K562 (cell line): ENCODE data around the gene GABPB2. TPM values are rescaled to one million over a fixed set of nuclear protein-coding genes. Genes with fewer than 3 reads are reported as not detected.

Experiments
- BACH1 ChIP-seq: fragments of 200-800 bp; sonication (Bioruptor generic); IDR thresholded peaks from 2 replicates; pipeline ENCODE4 v1.6.1; 2016; ENCODE audit warnings: missing genetic modification characterization, missing compliant biosample characterization
- BCL6 ChIP-seq: fragments of 250-450 bp; sonication (Bioruptor Pico); IDR thresholded peaks from 2 replicates; pipeline ENCODE4 v1.4.0; 2020
- BRD4 ChIP-seq: fragments of 200-600 bp; sonication (generic); IDR thresholded peaks from 2 replicates; pipeline ENCODE4 v1.6.1; 2017; ENCODE audit warnings: inconsistent platforms
- BRD9 ChIP-seq: fragments of 450-650 bp; IDR thresholded peaks from 2 replicates; pipeline ENCODE4 v1.6.1; 2018; ENCODE audit warnings: low read depth; ENCODE audit not compliant: partially characterized antibody
- CHD2 ChIP-seq: IDR thresholded peaks from 2 replicates; pipeline ENCODE4 v1.6.1; 2011; ENCODE audit warnings: low read depth, low read length
- CXXC5 ChIP-seq: fragments of 250-450 bp; sonication (Bioruptor Pico); IDR thresholded peaks from 2 replicates; pipeline ENCODE4 v1.8.0; 2022; ENCODE audit warnings: inconsistent platforms, mild to moderate bottlenecking, moderate library complexity
- ETS1 ChIP-seq: conservative IDR thresholded peaks from 2 replicates; pipeline ENCODE4 v1.6.1; 2011; ENCODE audit warnings: low read depth, mild to moderate bottlenecking, low read length; ENCODE audit not compliant: control insufficient read depth
- FOXM1 ChIP-seq, 2 experiments: fragments of 450-650 bp in 1 of 2; sonication (generic) in 1 of 2; formaldehyde crosslinking in 1 of 2; IDR thresholded peaks; 2 replicates each; pipeline versions ENCODE4 v1.6.1 to v1.9.0; 2017 to 2022; ENCODE audit warnings: low read depth in 2 of 2, mild to moderate bottlenecking in 2 of 2, missing genetic modification reagents in 1 of 2, moderate library complexity in 1 of 2
- GTF2A2 ChIP-seq: IDR thresholded peaks from 2 replicates; pipeline ENCODE4 v1.6.1; 2016; ENCODE audit warnings: mild to moderate bottlenecking, missing genetic modification characterization, missing compliant biosample characterization
- HMGN3 ChIP-seq: IDR thresholded peaks from 2 replicates; pipeline ENCODE4 v1.6.1; 2011; ENCODE audit warnings: borderline replicate concordance, low read depth, mild to moderate bottlenecking, mixed read lengths, low read length; ENCODE audit not compliant: insufficient read length; ENCODE audit errors: extremely low read depth
- MAFF ChIP-seq: IDR thresholded peaks from 2 replicates; pipeline ENCODE4 v1.6.1; 2012; ENCODE audit warnings: low read length, improper control_type of control experiment
- PATZ1 ChIP-seq: fragments of 250-450 bp; sonication (Bioruptor Pico); IDR thresholded peaks from 2 replicates; pipeline ENCODE4 v1.5.0; 2020; ENCODE audit warnings: mild to moderate bottlenecking, borderline replicate concordance
- PURB ChIP-seq: sonication (generic); formaldehyde crosslinking; IDR thresholded peaks from 2 replicates; pipeline ENCODE4 v1.9.0; 2021; ENCODE audit warnings: low read depth, mild to moderate bottlenecking, missing genetic modification reagents
- RB1 ChIP-seq: fragments of 450-650 bp; IDR thresholded peaks from 2 replicates; pipeline ENCODE4 v1.6.1; 2017; ENCODE audit warnings: low read depth, mild to moderate bottlenecking
- SAFB2 ChIP-seq: fragments of 200-400 bp; formaldehyde crosslinking; IDR thresholded peaks from 2 replicates; pipeline ENCODE4 v1.6.1; 2018; ENCODE audit warnings: borderline replicate concordance, low read length, low read depth, moderate library complexity; ENCODE audit not compliant: severe bottlenecking
- SETDB1 ChIP-seq: IDR thresholded peaks from one replicate; pipeline ENCODE4 v1.6.1; 2012; ENCODE audit warnings: low read length, control low read depth, inconsistent platforms
- SMARCA4 ChIP-seq: fragments of 450-650 bp; IDR thresholded peaks from 2 replicates; pipeline ENCODE4 v1.6.1; 2016
- TCF15 ChIP-seq: fragments of 250-450 bp; sonication (Bioruptor Pico); IDR thresholded peaks from 2 replicates; pipeline ENCODE4 v1.8.0; 2022; ENCODE audit warnings: moderate library complexity, mild to moderate bottlenecking, inconsistent platforms
- ZBTB17 ChIP-seq: fragments of 450-650 bp; formaldehyde crosslinking; IDR thresholded peaks from 2 replicates; pipeline ENCODE4 v1.4.0; 2020; ENCODE audit warnings: mild to moderate bottlenecking
- ZBTB7A ChIP-seq: IDR thresholded peaks from 2 replicates; pipeline ENCODE4 v1.6.1; 2011; ENCODE audit warnings: low read depth, mild to moderate bottlenecking, low read length, moderate library complexity, borderline replicate concordance; ENCODE audit not compliant: control insufficient read depth
- ZNF232 ChIP-seq: sonication (generic); formaldehyde crosslinking; IDR thresholded peaks from 2 replicates; pipeline ENCODE4 v1.8.0; 2022; ENCODE audit warnings: mild to moderate bottlenecking, missing genetic modification reagents
- ZNF274 ChIP-seq: IDR thresholded peaks from 2 replicates; pipeline ENCODE4 v1.6.1; 2011; ENCODE audit warnings: low read depth, mild to moderate bottlenecking, low read length, moderate library complexity, borderline replicate concordance
- ZNF277 ChIP-seq: fragments of 250-450 bp; sonication (Bioruptor Pico); IDR thresholded peaks from 2 replicates; pipeline ENCODE4 v1.8.0; 2022; ENCODE audit warnings: inconsistent platforms, mild to moderate bottlenecking, moderate library complexity, borderline replicate concordance
- ZNF408 ChIP-seq: fragments of 250-450 bp; sonication (Bioruptor Pico); IDR thresholded peaks from 2 replicates; pipeline ENCODE4 v1.4.0; 2020; ENCODE audit warnings: low read depth, mild to moderate bottlenecking, moderate library complexity
- polyA plus RNA-seq, 8 experiments: library from polyadenylated mRNA; depleted of rRNA in 4 of 8; stranded (reverse) in 5 of 8; unstranded in 3 of 8; fragments of >200 nt; fragmentation: Nextera tagmentation in 2 of 8; fragmentation: Illumina TruSeq in 1 of 8; extraction: Ambion mirVana in 2 of 8; extraction: Trizol in 1 of 8; gene quantifications; 2 replicates each; pipeline versions ENCODE4 v1.2.1 to v1.2.3, GENCODE V29; 2011 to 2014; ENCODE audit warnings: inconsistent platforms in 1 of 8, missing spikeins in 1 of 8
- total RNA-seq, 7 experiments: library from RNA; depleted of rRNA in 6 of 7; stranded (reverse); fragments of >200 nt in 6 of 7; fragmentation: Illumina TruSeq in 2 of 7; extraction: Trizol in 2 of 7; gene quantifications; 2 replicates each; pipeline versions ENCODE4 v1.2.1 to v1.2.3, GENCODE V29; 2011 to 2021; ENCODE audit warnings: low replicate concordance in 1 of 7

GABPB2 gene
- total and polyA plus RNA-seq, 9 of the 15 experiments (the other 6 are each of a cell fraction or from before 2014, with no cell fraction given): 2.2 to 13.3 (median 6.1) TPM

- no peak for TF ChIP-seq ZNF232 (CRISPR knock-in tag)
- no peak for TF ChIP-seq ZNF274
- TF ChIP-seq TCF15: no peak
- TF ChIP-seq ZBTB7A: no peak
- peak; percentile 87; the same call in 1 of the 2 replicates for TF ChIP-seq BACH1
- TF ChIP-seq FOXM1 (IDR thresholded peaks at IDR 0.05; ENCODE audit: low read depth): peak; percentile 65
- TF ChIP-seq FOXM1 (CRISPR knock-in tag; IDR thresholded peaks at IDR 0.05; ENCODE audit: low read depth): no peak
- no peak for TF ChIP-seq BRD9
- TF ChIP-seq BRD4: no peak
- peak; percentile 53; the same call in 1 of the 2 replicates for TF ChIP-seq BCL6 (CRISPR knock-in tag)
- TF ChIP-seq GTF2A2 (tag): no peak
- no peak for TF ChIP-seq MAFF
- no peak for TF ChIP-seq ZNF277 (CRISPR knock-in tag)
- TF ChIP-seq SETDB1: no peak
- TF ChIP-seq ETS1: peak; percentile 100
- TF ChIP-seq SAFB2: no peak
- peak; percentile 84 for TF ChIP-seq ZBTB17 (CRISPR knock-in tag)
- no peak for TF ChIP-seq ZNF408 (CRISPR knock-in tag)
- TF ChIP-seq HMGN3: no peak
- TF ChIP-seq PURB (CRISPR knock-in tag): no peak
- TF ChIP-seq RB1: peak; percentile 71; the same call in 1 of the 2 replicates
- TF ChIP-seq CXXC5: peak; percentile 92
- TF ChIP-seq PATZ1 (CRISPR knock-in tag): no peak
- peak; percentile 33; the same call in 1 of the 2 replicates for TF ChIP-seq CHD2
- TF ChIP-seq SMARCA4: no peak
Observed at GRCh38 chr1:151165738-151166504, 95.4 kb downstream of the GABPB2 start, which contains the start of the genes LYSMD1 and SCNM1 (continued).
